Liver (tissue), 9 donors: Measurements from ENCODE around the gene TCEAL2. TPM values are rescaled to one million over a fixed set of nuclear protein-coding genes. Genes with fewer than 3 reads are reported as not detected.

Experiments
- DNase-seq: peaks from one replicate; pipeline ENCODE4 v3.0.0-alpha.2; 2017; ENCODE audit warnings: low spot score
- H3K27ac ChIP-seq, 2 donors: one replicate each; pipeline ENCODE4 v1.7.0; 2013; ENCODE audit warnings: inconsistent platforms in 2 of 2, low read length in 2 of 2, control low read depth in 1 of 2, low read depth in 1 of 2, mild to moderate bottlenecking in 1 of 2
- H3K27me3 ChIP-seq, 4 donors: one replicate each; pipeline versions ENCODE4 v1.6.1 to v1.7.0; 2013; ENCODE audit warnings: low read length in 3 of 4, inconsistent platforms in 1 of 4, mild to moderate bottlenecking in 1 of 4, moderate library complexity in 1 of 4; ENCODE audit not compliant: control insufficient read depth in 4 of 4, insufficient read depth in 4 of 4
- H3K36me3 ChIP-seq, 4 donors: one replicate each; pipeline versions ENCODE4 v1.6.1 to v1.7.0; 2013; ENCODE audit warnings: low read length in 3 of 4, mild to moderate bottlenecking in 3 of 4, low read depth in 1 of 4, moderate library complexity in 1 of 4; ENCODE audit not compliant: control insufficient read depth in 4 of 4, insufficient read depth in 3 of 4
- H3K4me1 ChIP-seq, 4 donors: one replicate each; pipeline versions ENCODE4 v1.6.1 to v1.7.0; 2013; ENCODE audit warnings: low read length in 3 of 4, mild to moderate bottlenecking in 3 of 4, moderate library complexity in 1 of 4; ENCODE audit not compliant: control insufficient read depth in 4 of 4, insufficient read depth in 4 of 4
- H3K4me3 ChIP-seq, 3 donors: one replicate each; pipeline versions ENCODE4 v1.6.1 to v1.7.0; 2013; ENCODE audit warnings: low read length in 3 of 3, control low read depth in 1 of 3, low read depth in 1 of 3, mild to moderate bottlenecking in 1 of 3
- H3K9ac ChIP-seq, 2 donors: one replicate each; pipeline ENCODE4 v1.7.0; 2013; ENCODE audit warnings: low read length in 2 of 2, mild to moderate bottlenecking in 2 of 2, moderate library complexity in 2 of 2, control low read depth in 1 of 2, low read depth in 1 of 2
- H3K9me3 ChIP-seq, 4 donors: one replicate each; pipeline versions ENCODE4 v1.6.1 to v1.7.0; 2013; ENCODE audit warnings: low read length in 3 of 4; ENCODE audit not compliant: control insufficient read depth in 4 of 4
- EGR1 ChIP-seq, 2 donors: IDR thresholded peaks; 2 replicates each; pipeline ENCODE4 v1.6.1; 2016 to 2018; ENCODE audit warnings: antibody characterized with exemption in 2 of 2, low read depth in 2 of 2
- FOXA2 ChIP-seq: IDR thresholded peaks from 2 replicates; pipeline ENCODE4 v1.6.1; 2016; ENCODE audit warnings: antibody characterized with exemption
- GABPA ChIP-seq, 2 donors: IDR thresholded peaks in 1 of 2; conservative IDR thresholded peaks in 1 of 2; 2 replicates each; pipeline ENCODE4 v1.6.1; 2016; ENCODE audit warnings: antibody characterized with exemption in 2 of 2, mild to moderate bottlenecking in 1 of 2, moderate library complexity in 1 of 2
- HNF4G ChIP-seq: IDR thresholded peaks from 2 replicates; pipeline ENCODE4 v1.6.1; 2016; ENCODE audit warnings: antibody characterized with exemption
- JUND ChIP-seq, 2 donors: IDR thresholded peaks; 2 replicates each; pipeline ENCODE4 v1.6.1; 2016; ENCODE audit warnings: antibody characterized with exemption in 2 of 2
- NR2F2 ChIP-seq: IDR thresholded peaks from 2 replicates; pipeline ENCODE4 v1.6.1; 2016; ENCODE audit warnings: antibody characterized with exemption
- WGBS: extraction: QIAGEN DNeasy Blood & Tissue Kit; methylation state at CpG from one replicate; pipeline ENCODE4 v1.1.7; 2013; 5-methylcytosine and 5-hydroxymethylcytosine counted together
- polyA plus RNA-seq, 2 donors: library from polyadenylated mRNA; stranded (reverse) in 1 of 2; unstranded in 1 of 2; fragments of 200-250 nt in 1 of 2; fragments of >200 nt in 1 of 2; fragmentation: Nextera tagmentation in 1 of 2; extraction: Ambion mirVana in 1 of 2; gene quantifications; one replicate each; pipeline versions ENCODE4 v1.2.1 to v1.2.3, GENCODE V29; 2013 to 2015
- total RNA-seq, 2 donors: library from RNA; depleted of rRNA; stranded (reverse); fragments of >200 nt; gene quantifications; one replicate each; pipeline ENCODE4 v1.2.3, GENCODE V29; 2014
- TF ChIP-seq, protein P1 (sequence below): fragments of 150-350 bp; IDR thresholded peaks from 2 replicates; pipeline ENCODE4 v1.5.1; 2017; ENCODE audit warnings: improper control_type of control experiment, low read depth, low read length; ENCODE audit not compliant: missing input control
- TF ChIP-seq, protein P2 (sequence below): IDR thresholded peaks from 2 replicates; pipeline ENCODE4 v1.6.1; 2016; ENCODE audit warnings: antibody characterized with exemption
- TF ChIP-seq, protein P3 (sequence below): IDR thresholded peaks from 2 replicates; pipeline ENCODE4 v1.6.1; 2016; ENCODE audit warnings: antibody characterized with exemption
- TF ChIP-seq, protein P4 (sequence below): IDR thresholded peaks from 2 replicates; pipeline ENCODE4 v1.6.1; 2016; ENCODE audit warnings: antibody characterized with exemption, mild to moderate bottlenecking
- donor health status: healthy.
- donor health status: healthy.
- donor health status: healthy.
- donor health status: healthy.
- donor health status: healthy.

Gene TCEAL2
- total and polyA plus RNA-seq, 4 donors, result 0.10 TPM; not detected in 3

DNA sequence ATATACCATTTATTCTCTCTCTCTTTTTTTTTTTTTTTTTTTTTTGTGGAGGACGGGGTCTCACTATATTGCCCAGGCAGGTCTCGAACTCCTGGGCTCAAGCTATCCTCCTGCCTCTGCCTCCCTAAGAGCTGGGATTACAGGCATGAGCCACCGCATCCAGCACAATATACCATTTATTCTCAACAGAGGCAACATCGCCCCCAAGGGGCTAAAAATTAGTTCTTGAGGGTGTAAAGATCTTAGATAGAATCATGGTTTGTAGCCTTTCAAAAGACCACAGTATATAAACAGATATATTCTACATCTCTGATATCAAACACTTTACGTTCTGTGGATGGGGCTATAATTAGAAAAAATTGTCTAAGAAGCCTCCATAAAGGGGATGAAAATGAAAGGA lies 39.8 kb upstream of the TCEAL2 start (continued):
- TF ChIP-seq, protein P1, sequence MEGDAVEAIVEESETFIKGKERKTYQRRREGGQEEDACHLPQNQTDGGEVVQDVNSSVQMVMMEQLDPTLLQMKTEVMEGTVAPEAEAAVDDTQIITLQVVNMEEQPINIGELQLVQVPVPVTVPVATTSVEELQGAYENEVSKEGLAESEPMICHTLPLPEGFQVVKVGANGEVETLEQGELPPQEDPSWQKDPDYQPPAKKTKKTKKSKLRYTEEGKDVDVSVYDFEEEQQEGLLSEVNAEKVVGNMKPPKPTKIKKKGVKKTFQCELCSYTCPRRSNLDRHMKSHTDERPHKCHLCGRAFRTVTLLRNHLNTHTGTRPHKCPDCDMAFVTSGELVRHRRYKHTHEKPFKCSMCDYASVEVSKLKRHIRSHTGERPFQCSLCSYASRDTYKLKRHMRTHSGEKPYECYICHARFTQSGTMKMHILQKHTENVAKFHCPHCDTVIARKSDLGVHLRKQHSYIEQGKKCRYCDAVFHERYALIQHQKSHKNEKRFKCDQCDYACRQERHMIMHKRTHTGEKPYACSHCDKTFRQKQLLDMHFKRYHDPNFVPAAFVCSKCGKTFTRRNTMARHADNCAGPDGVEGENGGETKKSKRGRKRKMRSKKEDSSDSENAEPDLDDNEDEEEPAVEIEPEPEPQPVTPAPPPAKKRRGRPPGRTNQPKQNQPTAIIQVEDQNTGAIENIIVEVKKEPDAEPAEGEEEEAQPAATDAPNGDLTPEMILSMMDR, result no peak
- TF ChIP-seq HNF4G, result no peak

DNA sequence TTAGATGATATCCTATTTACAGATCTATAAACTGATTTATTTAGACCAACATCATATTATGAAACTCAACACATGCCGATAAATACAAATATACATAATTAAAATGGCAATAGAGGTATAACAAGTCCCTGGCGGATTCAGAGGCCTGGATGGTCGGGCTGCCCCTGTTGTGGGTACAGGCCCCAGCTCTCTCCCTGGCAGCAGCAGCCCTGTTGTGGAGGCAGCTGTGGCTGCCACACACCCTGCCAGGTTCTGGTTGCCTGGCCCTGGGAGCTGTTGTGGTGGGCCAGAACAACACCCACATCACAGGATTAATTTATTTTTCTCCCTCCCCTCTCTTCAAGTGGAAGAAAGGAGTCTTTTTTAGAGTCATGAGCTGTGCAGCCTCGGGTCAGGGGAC lies 12.1 kb upstream of the TCEAL2 start:
- Histone ChIP-seq H3K4me3 (no peak overlapping the region), H3K27me3 (peaks cover 0 to 3% (median 0%) of the 10 kb centered on the region in 4 donors), H3K36me3 (no peaks in the 10 kb centered on the region), H3K4me1 (no peaks in the 10 kb centered on the region), H3K27ac (no peak overlapping the region), H3K9me3 (peaks cover 0 to 7% (median 3%) of the 10 kb centered on the region in 4 donors), H3K9ac (no peak overlapping the region)
- 62% methylated on average over 4 of the region's 4 CpGs for WGBS
- TF ChIP-seq JUND (IDR thresholded peaks at IDR 0.05), result no peak
- TF ChIP-seq, protein P2, sequence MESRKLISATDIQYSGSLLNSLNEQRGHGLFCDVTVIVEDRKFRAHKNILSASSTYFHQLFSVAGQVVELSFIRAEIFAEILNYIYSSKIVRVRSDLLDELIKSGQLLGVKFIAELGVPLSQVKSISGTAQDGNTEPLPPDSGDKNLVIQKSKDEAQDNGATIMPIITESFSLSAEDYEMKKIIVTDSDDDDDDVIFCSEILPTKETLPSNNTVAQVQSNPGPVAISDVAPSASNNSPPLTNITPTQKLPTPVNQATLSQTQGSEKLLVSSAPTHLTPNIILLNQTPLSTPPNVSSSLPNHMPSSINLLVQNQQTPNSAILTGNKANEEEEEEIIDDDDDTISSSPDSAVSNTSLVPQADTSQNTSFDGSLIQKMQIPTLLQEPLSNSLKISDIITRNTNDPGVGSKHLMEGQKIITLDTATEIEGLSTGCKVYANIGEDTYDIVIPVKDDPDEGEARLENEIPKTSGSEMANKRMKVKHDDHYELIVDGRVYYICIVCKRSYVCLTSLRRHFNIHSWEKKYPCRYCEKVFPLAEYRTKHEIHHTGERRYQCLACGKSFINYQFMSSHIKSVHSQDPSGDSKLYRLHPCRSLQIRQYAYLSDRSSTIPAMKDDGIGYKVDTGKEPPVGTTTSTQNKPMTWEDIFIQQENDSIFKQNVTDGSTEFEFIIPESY, result no peak
- no peak for TF ChIP-seq EGR1 (IDR thresholded peaks at IDR 0.05; ENCODE audit: low read depth in 2 of 2)
- TF ChIP-seq, protein P1, result no peak
- TF ChIP-seq FOXA2, result no peak
- TF ChIP-seq NR2F2, result no peak
- TF ChIP-seq GABPA (IDR thresholded peaks at IDR 0.05 in 1 of 2, conservative IDR thresholded peaks at IDR 0.05 in 1 of 2), result no peak
- TF ChIP-seq, protein P3, sequence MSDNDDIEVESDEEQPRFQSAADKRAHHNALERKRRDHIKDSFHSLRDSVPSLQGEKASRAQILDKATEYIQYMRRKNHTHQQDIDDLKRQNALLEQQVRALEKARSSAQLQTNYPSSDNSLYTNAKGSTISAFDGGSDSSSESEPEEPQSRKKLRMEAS, result no peak
- TF ChIP-seq, protein P4, sequence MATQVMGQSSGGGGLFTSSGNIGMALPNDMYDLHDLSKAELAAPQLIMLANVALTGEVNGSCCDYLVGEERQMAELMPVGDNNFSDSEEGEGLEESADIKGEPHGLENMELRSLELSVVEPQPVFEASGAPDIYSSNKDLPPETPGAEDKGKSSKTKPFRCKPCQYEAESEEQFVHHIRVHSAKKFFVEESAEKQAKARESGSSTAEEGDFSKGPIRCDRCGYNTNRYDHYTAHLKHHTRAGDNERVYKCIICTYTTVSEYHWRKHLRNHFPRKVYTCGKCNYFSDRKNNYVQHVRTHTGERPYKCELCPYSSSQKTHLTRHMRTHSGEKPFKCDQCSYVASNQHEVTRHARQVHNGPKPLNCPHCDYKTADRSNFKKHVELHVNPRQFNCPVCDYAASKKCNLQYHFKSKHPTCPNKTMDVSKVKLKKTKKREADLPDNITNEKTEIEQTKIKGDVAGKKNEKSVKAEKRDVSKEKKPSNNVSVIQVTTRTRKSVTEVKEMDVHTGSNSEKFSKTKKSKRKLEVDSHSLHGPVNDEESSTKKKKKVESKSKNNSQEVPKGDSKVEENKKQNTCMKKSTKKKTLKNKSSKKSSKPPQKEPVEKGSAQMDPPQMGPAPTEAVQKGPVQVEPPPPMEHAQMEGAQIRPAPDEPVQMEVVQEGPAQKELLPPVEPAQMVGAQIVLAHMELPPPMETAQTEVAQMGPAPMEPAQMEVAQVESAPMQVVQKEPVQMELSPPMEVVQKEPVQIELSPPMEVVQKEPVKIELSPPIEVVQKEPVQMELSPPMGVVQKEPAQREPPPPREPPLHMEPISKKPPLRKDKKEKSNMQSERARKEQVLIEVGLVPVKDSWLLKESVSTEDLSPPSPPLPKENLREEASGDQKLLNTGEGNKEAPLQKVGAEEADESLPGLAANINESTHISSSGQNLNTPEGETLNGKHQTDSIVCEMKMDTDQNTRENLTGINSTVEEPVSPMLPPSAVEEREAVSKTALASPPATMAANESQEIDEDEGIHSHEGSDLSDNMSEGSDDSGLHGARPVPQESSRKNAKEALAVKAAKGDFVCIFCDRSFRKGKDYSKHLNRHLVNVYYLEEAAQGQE, result no peak
- no peak for DNase-seq
